Mucosa of descending colon (tissue), 3 donors: ENCODE data around the gene ERGIC1. TPM values are rescaled to one million over a fixed set of nuclear protein-coding genes. Genes with fewer than 3 reads are reported as not detected.

Experiments used
- ATAC-seq: fragments of 200-7000 bp; cut with Tn5 transposase; one replicate; pipeline ENCODE4 v1.9.1; 2020; ENCODE audit warnings: mild to moderate bottlenecking, moderate library complexity
- DNase-seq, 3 donors: peaks; one replicate each; pipeline ENCODE4 v3.0.0-alpha.2; 2020
- H3K36me3 ChIP-seq: fragments of 200-600 bp; one replicate; pipeline ENCODE4 v1.8.0; 2021; ENCODE audit warnings: low read depth, mild to moderate bottlenecking
- H3K4me1 ChIP-seq: fragments of 200-600 bp; one replicate; pipeline ENCODE4 v1.8.0; 2021; ENCODE audit warnings: low read depth, mild to moderate bottlenecking
- H3K4me3 ChIP-seq: fragments of 200-600 bp; one replicate; pipeline ENCODE4 v1.8.0; 2021; ENCODE audit warnings: mild to moderate bottlenecking
- H3K9me3 ChIP-seq: fragments of 200-600 bp; one replicate; pipeline ENCODE4 v1.8.0; 2021; ENCODE audit warnings: mild to moderate bottlenecking
- intact Hi-C, 2 donors: fragments of 100-400 bp; cut with DNase I in 1 of 2; cut with micrococcal nuclease in 1 of 2; formaldehyde crosslinking; loops; one replicate each; pipeline versions ENCODE4 v1.11.0 to v1.11.1; 2022; cut with DNase I, micrococcal nuclease
- total RNA-seq, 3 donors: library from RNA; stranded (reverse); fragmentation: NEBNext Ultra II Directional in 2 of 3; extraction: Animal tissue kit (Norgen Biotek cat#: 25700) in 2 of 3; gene quantifications; one replicate each; pipeline versions ENCODE4 v1.2.1 to v1.2.4, GENCODE V29; 2021 to 2023
- TF ChIP-seq, protein P1 (sequence below): fragments of 200-600 bp; IDR thresholded peaks from one replicate; pipeline ENCODE4 v1.8.0; 2022; ENCODE audit warnings: antibody characterized with exemption, mild to moderate bottlenecking
- donor health status: DM: no; HTN: no; CAD: no; lungs with moderate emphysema.
- donor health status: DM: no; HTN: no; CAD: no.
- donor health status: DM: no; HTN: yes; CAD: no.

ERGIC1 gene
- total RNA-seq, 3 donors from 2014 or later, result 153 to 222 (median 199) TPM

DNA sequence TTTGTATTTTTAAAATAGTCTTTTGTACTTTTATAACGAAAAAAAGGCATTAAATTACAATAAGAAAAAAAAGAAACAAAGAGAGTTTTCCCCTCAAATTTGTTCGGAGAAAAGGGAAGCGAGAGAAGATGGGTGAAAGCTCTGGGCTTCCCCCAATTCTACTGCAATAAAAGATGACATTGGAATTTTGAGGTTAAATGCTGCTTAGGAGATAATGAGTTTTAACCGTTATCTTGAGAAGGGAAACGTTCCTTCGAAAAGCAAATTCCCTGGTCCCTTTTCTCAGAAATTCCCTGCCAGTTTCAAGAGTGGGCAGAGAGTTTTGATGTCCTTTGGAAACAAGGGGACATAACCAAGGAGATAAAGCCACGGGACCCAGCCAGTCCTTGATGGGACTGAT is 18.4 kb upstream of the ERGIC1 start:
- DNase-seq (no peak), ATAC-seq (no peak)
- Histone ChIP-seq H3K36me3 (no peaks in the 10 kb centered on the region), H3K4me3 (no peak overlapping the region), H3K9me3 (no peaks in the 10 kb centered on the region), H3K4me1 (peaks cover 5% of the 10 kb centered on the region)
- TF ChIP-seq, protein P1, sequence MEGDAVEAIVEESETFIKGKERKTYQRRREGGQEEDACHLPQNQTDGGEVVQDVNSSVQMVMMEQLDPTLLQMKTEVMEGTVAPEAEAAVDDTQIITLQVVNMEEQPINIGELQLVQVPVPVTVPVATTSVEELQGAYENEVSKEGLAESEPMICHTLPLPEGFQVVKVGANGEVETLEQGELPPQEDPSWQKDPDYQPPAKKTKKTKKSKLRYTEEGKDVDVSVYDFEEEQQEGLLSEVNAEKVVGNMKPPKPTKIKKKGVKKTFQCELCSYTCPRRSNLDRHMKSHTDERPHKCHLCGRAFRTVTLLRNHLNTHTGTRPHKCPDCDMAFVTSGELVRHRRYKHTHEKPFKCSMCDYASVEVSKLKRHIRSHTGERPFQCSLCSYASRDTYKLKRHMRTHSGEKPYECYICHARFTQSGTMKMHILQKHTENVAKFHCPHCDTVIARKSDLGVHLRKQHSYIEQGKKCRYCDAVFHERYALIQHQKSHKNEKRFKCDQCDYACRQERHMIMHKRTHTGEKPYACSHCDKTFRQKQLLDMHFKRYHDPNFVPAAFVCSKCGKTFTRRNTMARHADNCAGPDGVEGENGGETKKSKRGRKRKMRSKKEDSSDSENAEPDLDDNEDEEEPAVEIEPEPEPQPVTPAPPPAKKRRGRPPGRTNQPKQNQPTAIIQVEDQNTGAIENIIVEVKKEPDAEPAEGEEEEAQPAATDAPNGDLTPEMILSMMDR, result no peak
- intact Hi-C loops, result no loop called here

DNA sequence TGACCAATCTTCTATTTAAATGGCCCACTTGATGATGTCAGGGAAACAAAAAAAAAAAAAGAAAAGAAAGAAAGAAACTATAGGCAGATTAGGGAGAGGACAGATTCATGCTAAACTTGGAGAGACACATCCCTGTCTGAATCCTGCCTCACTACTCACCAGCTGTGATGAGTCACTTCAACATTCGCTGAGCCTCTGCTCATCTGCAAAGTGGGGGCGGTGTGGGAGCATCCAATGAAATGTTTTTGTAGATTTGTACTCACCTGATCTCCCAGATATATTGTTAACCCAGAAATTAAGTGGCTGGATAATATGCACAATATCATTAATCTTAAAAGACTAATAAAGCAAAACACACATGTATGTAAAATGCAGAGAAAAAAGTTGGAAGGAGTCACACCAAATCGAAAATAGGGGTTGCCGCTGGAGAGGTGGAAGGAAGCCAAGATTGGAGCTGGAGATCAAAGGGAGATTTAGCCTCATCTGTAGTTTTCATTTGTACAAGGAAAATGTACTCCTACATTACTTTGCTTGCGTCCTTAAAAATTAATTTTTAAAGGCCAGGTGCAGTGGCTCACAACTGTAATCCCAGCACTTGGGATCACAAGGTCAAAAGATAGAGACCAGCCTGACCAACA is 17.0 kb upstream of the ERGIC1 start:
- TF ChIP-seq, protein P1, result no peak
- ATAC-seq, result peak; percentile 25
- Histone ChIP-seq H3K36me3 (no peaks in the 10 kb centered on the region), H3K4me3 (no peak overlapping the region), H3K9me3 (no peaks in the 10 kb centered on the region), H3K4me1 (peaks cover 5% of the 10 kb centered on the region)
- no peak for DNase-seq
- intact Hi-C loops, result no loop called here

DNA sequence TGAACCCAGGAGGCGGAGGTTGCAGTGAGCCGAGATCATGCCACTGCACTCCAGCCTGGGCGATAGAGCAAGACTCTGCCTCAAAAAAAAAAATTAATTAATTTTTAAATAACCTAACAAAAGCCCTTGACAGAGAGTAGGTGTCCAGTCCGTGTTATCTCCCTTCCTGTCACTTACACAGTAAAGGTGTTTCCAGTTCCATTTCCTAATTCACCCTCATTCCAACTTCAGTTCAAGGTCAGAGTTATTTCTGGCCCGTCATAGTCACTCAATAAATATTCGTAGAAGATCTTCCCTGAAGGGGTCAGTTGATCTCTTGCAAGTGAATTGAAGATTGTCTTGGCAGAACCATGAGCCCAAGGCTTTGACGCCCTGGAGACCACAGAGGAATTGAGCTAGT is 16.4 kb upstream of the ERGIC1 start:
- TF ChIP-seq, protein P1, result no peak
- intact Hi-C loops, result no loop called here
- H3K4me1 ChIP-seq, result peaks cover 5% of the 10 kb centered on the region
- H3K36me3 ChIP-seq, result no peaks in the 10 kb centered on the region
- DNase-seq, result no peak
- ATAC-seq, result no peak
- H3K9me3 ChIP-seq, result no peaks in the 10 kb centered on the region
- no peak overlapping the region for H3K4me3 ChIP-seq

DNA sequence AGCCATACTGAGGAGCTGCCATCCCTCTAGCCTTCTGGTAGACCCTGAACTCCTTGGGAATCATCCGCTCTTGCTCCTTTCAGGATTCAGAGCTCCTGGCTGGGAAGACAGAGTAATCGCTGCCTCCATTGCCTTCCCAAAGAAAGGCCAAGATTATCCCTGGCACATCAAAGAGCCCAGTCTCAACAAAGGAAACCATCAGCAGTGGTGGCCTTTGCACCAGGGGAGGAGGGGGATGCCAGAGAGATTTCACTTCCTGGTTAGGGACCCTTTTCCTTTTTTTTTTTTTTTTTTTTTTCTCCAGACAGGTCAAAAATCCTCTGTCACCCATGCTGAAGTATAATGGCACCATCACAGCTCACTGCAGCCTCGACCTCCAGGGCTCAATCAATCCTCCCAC is 16.0 kb upstream of the ERGIC1 start:
- H3K9me3 ChIP-seq, result no peaks in the 10 kb centered on the region
- intact Hi-C loops, result no loop called here
- peaks cover 5% of the 10 kb centered on the region for H3K4me1 ChIP-seq
- TF ChIP-seq, protein P1, result no peak
- H3K4me3 ChIP-seq, result no peak overlapping the region
- ATAC-seq, result no peak
- H3K36me3 ChIP-seq, result no peaks in the 10 kb centered on the region
- no peak for DNase-seq

DNA sequence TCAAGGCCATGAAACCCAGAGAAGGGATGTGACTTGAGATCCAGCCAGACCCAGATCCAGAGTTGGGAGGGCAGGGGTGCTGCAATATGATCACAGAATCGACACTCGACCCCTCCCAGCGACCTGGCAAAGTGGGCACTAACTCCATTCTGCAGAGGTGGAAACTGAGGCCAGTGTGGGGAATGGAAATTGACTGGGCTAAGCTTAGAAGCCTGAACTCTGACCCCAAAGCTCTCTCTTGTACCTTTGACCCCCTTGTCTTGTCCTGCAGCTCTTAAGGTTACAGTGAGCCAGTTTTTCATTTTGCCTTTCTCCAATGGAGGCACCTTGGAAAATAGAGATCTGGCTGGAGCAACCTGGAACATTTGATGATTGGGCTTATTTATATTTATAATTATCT is 14.5 kb upstream of the ERGIC1 start:
- TF ChIP-seq, protein P1, result no peak
- Histone ChIP-seq H3K9me3 (no peaks in the 10 kb centered on the region), H3K4me3 (no peak overlapping the region), H3K4me1 (peaks cover 5% of the 10 kb centered on the region), H3K36me3 (no peaks in the 10 kb centered on the region)
- intact Hi-C loops, result no loop called here
- no peak for DNase-seq
- ATAC-seq, result peak; percentile 1
